ENCODE measurements around the gene CORT.
"Not testable (repeated sequence)": the region's sequence is repeated elsewhere in the genome, so short reads cannot be mapped to it uniquely, and the experiment has no call there.

CORT gene

GRCh38 chr1:10449751-10450150, at the start of gene CORT:
Gene CORT (plus strand): TSS chr1:10450031. CDS start chr1:10450224, 193 bp downstream.
- DNase-seq (ENCODE audit: low read depth) = no peak

GRCh38 chr1:10401281-10401680, 48.5 kb upstream of the CORT start:
- DNase-seq (ENCODE audit: low read depth) = no peak

- no peak for DNase-seq (ENCODE audit: low read depth)
These were observed 47.0 kb upstream of the CORT start for GRCh38 chr1:10402729-10403274.

- DNase-seq (ENCODE audit: low read depth) = no peak
These were observed 42.6 kb upstream of the CORT start for GRCh38 chr1:10407201-10407600.

GRCh38 chr1:10415211-10415930, 34.5 kb upstream of the CORT start:
- no peak for DNase-seq (ENCODE audit: low read depth)

- not testable (repeated sequence) for DNase-seq (ENCODE audit: low read depth)
These were observed 33.9 kb upstream of the CORT start for GRCh38 chr1:10415967-10416366.

- not testable (repeated sequence) for DNase-seq (ENCODE audit: low read depth)
These were observed 31.1 kb upstream of the CORT start for GRCh38 chr1:10418741-10419140.

- no peak for DNase-seq (ENCODE audit: low read depth)
These were observed 30.5 kb upstream of the CORT start for GRCh38 chr1:10419351-10419750.

- no peak for DNase-seq (ENCODE audit: low read depth)
These were observed 28.2 kb upstream of the CORT start for GRCh38 chr1:10421637-10422036.

GRCh38 chr1:10424034-10424433, 25.8 kb upstream of the CORT start:
- no peak for DNase-seq (ENCODE audit: low read depth)

GRCh38 chr1:10424651-10425050, 25.2 kb upstream of the CORT start:
- no peak for DNase-seq (ENCODE audit: low read depth)

GRCh38 chr1:10425826-10426534, 23.9 kb upstream of the CORT start:
- not testable (repeated sequence) for DNase-seq (ENCODE audit: low read depth)

- not testable (repeated sequence) for DNase-seq (ENCODE audit: low read depth)
These were observed 23.3 kb upstream of the CORT start for GRCh38 chr1:10426535-10426848.

- no peak for DNase-seq (ENCODE audit: low read depth)
These were observed 20.8 kb upstream of the CORT start for GRCh38 chr1:10428984-10429383.

- no peak for DNase-seq (ENCODE audit: low read depth)
These were observed 20.0 kb upstream of the CORT start for GRCh38 chr1:10429868-10430215.

- no peak for DNase-seq (ENCODE audit: low read depth)
These were observed 19.4 kb upstream of the CORT start, which contains the start of gene CENPS for GRCh38 chr1:10430216-10431069. Gene CENPS (plus strand): TSS chr1:10430433. CDS start chr1:10430518, 85 bp downstream.

- no peak for DNase-seq (ENCODE audit: low read depth)
These were observed 18.6 kb upstream of the CORT start for GRCh38 chr1:10431070-10431730.

- DNase-seq (ENCODE audit: low read depth) = no peak
These were observed 16.7 kb upstream of the CORT start for GRCh38 chr1:10432910-10433700.

GRCh38 chr1:10433790-10434189, 16.0 kb upstream of the CORT start:
- DNase-seq (ENCODE audit: low read depth) = no peak

- no peak for DNase-seq (ENCODE audit: low read depth)
These were observed 15.2 kb upstream of the CORT start for GRCh38 chr1:10434590-10434989.

GRCh38 chr1:10437052-10437451, 12.8 kb upstream of the CORT start:
- DNase-seq (ENCODE audit: low read depth) = no peak
